NOMO-1 treated with dmso at 0.1 percent for 144 hours (cell line): ENCODE measurements around the gene TMA7.
"Not testable (repeated sequence)": the region's sequence is repeated elsewhere in the genome, so short reads cannot be mapped to it uniquely, and the experiment has no call there.

ENCODE experiments used
- DNase-seq: peaks from one replicate; lab custom pipeline; 2025; ENCODE audit not compliant: unreplicated experiment; lab: John Stamatoyannopoulos, UW

TMA7 gene

DNA sequence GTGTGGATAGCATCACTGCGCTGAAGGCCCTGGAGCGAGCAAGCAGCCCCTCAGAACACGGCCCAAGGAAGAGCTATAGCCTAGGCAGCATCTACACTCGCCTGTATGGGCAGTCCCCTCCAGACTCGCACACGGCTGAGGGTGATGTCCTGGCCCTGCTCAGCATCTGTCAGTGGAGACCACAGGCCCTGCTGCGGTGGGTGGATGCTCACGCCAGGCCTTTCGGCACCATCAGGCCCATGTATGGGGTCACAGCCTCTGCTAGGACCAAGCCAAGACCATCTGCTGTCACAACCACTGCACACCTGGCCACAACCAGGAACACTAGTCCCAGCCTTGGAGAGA, 27.0 kb downstream of the TMA7 start:
- no peak for DNase-seq

DNA sequence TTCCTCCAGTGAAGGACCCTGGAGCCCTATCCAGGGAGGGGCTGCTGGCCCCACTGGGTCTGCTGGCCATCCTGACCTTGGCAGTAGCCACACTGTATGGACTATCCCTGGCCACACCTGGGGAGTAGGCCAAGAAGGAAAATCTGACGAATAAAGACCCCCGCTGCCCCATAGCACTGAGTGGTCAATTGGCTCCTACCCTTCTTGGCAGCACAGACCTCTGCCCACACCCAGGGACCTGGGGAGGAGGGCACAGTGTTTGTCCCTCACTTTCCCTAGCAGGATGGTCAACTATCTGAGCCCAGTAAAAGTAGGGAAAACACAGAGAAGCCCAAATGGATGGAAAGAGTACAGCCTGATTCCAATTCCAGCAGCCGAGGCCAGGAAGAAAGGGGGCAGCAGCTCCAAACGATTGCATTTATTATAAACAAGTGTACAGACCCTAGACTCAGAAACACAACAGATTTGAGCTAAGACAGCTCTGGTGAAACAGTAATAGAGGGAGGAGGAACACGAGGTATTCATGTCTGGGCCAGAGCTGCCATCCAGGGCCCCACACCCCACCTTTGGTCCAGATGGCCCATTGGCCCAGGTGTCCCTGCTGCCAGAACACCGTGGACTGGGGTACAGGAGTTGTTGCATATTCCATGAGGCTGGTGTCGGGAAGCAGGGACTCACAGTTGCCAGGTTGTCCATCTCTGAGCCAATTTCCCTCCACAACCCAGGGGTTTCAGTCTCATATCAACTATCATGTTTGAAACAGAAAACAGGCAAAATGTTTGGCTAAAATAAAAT, 27.6 kb downstream of the TMA7 start:
- DNase-seq: no peak

DNA sequence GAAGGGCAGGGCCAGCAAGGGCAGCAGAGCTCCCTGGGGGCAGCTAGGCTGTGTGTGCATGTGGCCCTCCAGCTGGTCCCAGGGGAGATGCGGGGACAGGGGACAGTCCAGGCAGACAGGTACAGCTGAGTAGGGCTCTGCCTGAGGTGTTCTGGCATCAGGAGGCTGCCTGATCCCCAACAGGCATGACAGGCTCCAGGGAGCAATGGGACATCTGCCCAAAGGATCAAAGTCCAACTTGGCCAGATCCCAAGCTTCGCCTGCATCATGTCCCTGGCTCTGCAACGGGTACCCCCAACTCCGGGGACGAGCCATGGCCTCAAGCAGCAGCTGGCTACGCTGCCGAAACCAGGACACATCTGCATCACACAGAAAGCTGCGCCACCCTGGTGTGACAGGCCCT, 28.3 kb downstream of the TMA7 start:
- no peak for DNase-seq

DNA sequence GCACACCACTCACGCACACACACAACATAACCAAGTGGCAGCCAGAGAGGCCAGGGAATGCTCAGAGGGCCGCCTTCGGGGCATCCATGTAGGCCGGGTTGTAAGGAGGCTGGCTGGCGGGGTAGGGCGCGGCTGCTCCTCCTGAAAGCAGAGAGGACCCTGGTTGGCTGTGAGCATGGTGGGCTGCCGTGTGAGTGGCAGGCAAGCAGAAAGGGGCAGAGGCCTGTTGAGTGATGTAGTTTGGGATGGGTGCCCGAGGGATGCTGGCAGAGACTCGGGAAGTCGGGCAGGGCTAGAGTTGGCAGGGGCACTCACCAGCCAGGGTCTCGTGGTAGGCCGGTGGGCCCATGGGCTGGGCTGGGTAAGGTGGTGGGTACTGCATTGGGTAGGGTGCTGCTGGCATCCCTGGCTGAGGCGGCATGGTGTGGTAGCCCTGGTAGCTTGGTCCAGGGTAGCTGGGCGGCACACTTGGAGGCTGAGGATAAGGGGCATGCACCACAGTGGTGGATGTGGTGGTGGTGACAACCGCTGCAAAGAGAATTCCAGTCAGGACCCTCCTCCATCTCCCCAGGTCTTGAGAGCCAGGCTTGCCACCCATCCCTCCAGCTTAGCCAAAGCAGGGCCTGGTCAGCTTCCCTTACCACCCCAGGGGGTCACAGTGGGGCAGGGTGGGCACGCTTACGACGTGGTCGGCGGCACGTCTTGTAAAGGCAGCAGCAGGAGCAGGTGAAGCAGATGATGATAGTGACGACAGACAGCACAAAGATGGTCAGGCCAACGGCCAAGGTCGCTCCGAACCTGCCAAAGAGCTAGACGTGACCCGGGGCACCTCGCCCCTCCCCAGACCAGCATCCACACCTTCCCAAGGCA, 29.2 kb downstream of the TMA7 start:
- DNase-seq: no peak

DNA sequence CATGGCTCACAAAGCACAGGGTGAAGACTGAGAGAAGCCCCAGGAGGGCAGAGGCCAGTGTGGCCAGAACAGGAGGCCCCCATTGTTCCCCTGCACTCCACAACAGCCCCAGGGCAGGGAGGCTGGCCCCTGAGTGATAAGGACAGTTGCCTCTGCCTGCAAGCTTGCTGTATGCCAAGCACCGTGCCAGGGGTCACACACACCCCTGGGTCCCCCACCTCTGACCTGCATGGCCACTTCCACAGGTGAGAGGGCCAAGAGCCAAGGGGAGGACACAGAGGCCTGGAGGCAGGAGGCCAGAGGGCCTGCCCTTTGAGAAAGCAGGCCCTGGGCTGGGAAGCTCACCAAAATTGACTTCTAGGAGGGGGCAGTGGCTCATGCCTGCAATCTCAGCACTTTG, 30.2 kb downstream of the TMA7 start:
- DNase-seq: no peak

DNA sequence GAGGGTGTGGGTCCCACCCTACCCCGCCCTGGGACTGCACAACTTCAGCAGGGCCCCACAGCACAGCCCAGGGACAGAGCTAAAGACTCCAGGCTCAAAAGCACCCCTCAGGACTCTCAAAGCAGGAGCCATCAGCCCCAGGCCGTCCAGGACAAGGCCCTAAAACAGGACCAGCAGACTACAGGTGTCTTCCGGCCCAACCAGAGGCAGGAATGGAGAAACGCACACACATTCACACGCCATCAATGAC, 32.5 kb downstream of the TMA7 start:
- no peak for DNase-seq

DNA sequence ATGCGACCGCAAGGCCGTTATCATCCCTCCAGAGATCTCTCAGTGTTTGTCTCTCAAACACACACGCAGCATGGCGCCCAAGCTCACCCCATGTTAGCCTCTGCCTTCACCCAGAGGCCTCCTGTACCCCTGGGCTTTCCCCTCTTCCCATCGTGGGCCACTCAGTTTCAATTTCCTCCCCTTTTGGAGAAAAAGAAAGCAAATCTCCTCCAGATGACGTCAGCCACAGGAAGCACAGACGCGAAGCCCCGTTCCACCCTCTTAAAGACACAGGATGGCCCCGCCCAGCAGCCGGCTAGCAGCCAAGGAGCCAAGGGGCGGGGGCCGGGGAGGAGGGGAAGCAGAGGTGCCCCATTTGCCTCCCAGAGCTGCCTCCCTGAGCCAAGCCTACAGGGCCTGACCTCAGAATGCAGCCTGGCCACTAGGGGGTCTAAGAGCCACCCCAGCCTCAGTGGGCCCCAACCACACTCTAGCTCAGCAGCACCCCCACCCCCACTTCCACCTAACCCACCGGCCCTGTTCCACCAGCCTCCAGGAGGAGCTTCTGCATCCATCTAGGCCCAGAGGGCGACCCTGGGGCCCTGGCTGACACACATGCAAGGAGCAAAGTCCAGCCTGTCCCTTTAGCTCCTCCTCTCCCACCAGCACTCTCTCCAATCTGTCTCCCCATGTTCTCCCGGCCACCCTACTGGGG, 33.0 kb downstream of the TMA7 start:
- peak; percentile 95 for DNase-seq

DNA sequence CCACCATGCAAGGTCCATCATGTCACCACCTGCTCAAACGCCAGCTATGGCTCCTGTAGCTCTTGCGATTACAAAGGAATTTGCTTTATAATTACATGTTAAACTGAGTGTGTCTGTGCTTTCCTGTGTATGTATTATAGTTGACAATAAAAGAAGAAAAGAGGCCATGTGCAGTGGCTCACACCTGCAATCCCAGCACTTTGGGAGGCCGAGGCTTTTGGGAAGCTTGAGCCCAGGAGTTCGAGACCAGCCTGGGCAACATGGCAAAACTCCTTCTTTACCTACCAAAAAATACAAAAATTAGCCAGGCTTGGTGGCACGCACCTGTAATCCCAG, 33.5 kb downstream of the TMA7 start:
- no peak for DNase-seq

DNA sequence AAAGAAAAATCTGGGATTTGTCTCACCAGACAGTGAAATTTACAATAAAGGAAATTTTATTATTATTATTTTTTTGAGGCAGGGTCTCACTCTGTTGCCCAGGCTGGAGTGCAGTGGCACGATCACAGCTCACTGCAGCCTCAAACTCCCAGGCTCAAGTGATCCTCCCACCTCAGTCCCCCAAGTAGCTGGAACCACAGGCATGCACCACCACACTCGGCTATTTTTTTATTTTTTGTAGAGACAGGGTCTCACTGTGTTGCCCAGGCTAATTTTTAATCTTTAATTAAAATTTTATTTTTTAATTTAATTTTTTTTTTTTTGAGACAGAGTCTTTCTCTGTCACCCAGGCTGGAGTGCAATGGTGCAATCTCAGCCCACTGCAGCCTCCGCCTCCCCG, 34.0 kb downstream of the TMA7 start:
- DNase-seq: not testable (repeated sequence)

DNA sequence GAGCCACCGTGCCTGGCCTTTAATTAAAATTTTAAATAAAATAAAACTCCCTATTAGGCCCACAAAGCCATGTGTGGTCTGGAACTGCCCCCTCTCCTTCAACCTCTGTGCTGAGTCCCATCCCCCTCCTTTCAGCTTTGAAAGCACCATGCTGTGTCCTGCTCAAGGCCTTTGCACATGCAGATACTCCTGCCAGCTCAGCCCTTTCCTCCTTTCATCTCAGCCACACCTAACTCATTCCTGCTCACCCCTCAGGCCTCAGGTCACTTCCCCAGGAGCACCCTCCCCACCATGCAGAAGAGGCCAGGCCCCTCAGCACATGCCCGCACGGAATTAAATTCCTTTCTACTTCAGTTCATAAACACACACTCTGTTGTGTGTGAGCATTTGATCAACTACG, 34.6 kb downstream of the TMA7 start:
- no peak for DNase-seq

DNA sequence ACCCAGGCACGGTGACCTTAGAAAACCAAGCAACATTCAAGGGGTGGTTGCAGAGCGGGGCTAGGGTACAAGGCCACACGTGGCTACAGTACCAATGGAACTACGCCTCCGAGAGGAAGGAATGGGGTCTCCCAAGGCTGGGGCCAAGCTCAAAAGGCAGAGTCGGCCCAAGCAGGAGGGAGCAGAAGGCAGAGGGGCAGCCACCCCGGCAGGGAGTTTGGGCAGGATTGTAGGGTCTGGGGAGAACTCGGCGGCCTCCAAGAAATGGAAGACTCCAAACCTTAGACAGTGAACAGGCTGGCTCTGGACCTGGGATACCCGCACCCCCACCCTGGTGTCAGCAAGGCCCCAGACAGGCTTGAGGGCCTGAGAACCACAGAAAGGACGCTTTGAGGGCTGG, 35.1 kb downstream of the TMA7 start:
- no peak for DNase-seq

DNA sequence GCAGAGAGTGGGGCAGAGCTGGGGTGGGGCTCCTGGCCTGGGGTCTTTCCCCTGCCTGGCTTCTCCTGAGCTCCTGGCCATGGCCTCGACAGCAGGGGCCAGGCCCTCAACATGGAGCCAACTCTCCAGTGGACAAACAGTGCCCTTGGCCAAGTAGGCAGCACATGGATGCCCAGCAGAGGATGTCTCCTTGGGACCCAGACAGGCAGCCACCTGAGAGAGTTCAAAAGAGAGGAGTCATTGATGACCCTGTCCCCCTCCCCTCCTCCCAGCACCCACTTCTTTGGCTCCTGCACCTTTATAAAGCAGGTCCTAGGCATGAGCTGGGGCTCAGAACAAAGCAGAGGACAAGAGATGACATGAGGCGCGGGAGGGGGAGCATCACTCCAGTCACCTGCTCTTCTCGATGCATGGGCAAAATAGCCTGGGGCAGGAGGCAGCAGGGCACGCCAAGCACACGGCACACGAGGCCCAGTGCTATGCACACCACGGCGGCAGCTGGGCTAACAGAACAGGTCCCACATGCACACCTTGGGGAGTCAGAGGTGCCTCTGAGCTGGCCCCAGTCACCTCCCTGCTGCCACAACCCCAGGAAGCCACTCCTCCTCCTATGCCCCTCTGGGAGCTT, 36.5 kb downstream of the TMA7 start:
- DNase-seq: no peak

DNA sequence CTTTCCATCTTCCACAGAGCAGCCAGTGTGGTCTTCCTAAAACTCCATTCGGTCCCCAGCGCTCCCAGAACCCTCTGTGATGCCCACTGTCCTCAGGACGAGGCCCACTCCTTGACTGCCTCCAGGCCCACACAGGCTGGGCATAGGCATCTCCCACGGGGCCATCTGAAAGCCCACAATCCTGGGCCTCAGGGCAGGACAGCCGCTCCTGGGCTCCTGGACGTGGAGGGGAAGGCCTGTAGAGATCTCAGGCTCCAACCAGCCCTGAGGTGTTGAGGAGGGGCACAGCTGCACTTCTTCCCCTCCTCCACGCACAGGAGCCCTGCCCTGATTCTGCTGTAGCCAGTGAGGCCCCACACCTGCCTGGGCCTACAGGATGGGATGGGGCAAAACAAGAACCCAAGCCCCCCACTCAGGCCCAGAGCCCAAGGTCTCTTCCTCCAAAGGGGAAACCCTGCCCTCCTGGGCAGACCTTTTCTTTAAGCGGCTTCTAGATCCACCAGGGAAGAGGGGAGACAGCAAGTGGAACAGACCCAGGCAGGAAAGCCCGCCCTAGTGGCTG, 38.0 kb downstream of the TMA7 start:
- DNase-seq: no peak

DNA sequence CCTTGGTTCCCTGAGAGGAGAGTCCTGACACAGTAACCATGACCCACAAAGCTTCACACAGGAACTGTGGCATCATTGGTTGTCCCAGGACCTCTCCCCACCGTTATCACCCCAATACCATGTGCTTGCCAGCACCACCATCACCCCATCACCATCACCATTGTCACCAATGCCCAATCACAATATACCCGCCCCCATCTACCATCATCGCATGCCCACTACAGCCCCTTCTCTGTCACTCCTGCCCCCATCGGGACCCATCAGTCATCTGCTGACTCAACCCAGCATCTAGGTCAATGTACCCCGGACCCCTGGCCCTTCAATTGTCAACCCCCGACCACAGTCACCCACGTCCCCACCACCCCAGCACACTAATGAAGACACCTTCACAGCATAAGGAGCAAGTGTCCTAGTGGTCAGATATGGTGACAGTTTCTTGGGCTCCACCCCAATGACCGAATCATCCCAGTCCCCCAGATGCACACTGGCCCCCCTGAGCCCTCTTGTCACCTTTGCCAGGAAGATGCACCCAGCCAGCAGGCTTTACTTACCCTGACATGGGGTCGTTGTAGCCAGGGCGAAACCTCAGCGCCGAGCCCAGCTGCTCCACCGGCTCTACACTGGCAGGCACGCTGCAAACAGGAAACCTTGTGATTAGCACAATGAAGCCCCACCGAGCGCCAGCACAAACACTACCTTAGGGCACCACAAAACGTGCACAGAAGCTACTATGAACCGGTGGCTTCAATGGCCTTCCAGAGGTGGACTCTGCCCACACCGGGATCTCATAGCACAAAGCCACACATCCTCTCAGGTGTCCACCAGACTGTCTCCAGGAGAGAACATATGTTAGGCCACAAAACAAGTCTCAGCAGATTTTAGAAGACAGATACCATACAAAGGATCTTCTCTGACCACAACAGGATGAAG, 38.8 kb downstream of the TMA7 start:
- DNase-seq: no peak

DNA sequence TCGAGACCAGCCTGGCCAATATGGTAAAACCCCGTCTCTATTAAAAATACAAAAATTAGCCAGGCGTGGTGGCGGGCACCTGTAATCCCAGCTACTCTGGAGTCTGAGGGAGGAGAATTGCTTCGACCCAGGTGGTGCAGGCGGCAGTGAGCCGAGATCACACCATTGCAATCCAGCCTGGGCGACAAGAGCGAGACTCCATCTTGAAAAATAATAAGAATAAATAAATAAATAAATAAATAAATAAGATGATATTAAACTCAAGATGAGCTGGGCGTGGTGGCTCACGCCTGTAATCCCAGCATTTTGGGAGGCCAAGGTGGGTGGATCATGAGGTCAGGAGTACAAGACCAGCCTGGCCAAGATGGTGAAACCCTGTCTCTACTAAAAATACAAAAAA, 40.8 kb downstream of the TMA7 start:
- not testable (repeated sequence) for DNase-seq

DNA sequence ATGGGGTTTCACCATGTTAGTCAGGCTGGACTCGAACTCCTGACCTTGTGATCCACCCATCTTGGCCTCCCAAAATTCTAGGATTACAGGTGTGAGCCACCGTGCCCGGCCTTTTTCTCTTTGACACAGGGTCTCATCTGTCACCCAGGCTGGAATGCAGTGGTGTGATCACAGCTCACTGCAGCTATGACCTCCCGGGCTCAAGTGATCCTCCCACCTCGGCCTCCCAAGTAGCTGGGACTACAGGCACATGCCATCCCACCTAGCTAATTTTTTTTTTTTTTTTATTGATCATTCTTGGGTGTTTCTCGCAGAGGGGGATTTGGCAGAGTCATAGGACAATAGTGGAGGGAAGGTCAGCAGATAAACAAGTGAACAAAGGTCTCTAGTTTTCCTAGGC, 42.8 kb downstream of the TMA7 start:
- not testable (repeated sequence) for DNase-seq

DNA sequence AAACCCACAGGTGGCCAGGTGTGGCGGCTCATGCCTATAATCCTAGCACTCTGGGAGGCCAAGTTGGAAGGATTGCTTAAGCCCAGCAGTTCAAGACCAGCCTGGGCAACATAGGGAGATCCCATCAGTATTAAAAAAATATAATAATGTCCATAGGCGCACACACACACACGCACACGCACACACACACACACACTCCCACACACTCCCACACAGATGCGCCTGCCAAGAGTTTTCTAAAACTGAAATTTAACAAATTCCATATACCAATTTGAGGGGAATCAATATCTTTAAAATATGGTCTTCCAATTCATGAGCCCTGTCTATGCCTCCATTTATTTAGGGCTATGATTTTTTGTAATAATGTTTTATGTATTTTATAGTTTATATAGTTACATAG, 46.9 kb downstream of the TMA7 start:
- no peak for DNase-seq

DNA sequence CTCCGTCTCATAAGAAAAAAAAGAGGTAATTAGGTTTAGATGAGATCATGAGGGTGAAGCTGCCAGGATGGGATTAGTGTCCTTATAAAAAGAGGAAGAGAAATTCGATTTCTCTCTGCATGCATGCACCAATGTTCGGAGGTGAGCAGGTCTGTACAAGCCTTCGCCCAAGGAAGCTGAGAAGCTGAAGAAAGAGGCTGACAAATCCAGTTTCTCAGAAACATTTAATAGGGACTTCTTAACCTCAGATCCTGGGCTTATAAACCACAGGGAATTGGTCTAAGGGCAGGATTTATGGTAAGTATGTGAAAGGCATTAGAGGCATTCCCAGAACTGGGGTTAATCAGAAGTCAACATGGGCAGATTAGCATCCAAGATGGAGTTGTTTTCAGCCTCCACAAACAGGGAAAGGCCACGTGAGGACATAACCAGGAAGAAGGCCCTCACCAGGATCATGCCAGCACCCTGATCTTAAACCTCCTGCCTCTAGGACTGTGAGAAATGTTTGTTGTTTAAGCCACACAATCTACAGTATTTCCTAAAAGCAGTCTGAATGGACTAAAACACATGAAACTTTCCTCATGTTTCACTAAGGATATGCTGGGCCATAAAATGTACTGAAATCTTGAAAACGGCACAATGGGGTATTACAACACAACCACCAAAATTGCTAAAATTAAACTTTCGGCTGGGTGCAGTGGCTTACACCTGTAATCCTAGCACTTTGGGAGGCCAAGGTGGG, 52.6 kb downstream of the TMA7 start:
- peak; percentile 66 for DNase-seq

DNA sequence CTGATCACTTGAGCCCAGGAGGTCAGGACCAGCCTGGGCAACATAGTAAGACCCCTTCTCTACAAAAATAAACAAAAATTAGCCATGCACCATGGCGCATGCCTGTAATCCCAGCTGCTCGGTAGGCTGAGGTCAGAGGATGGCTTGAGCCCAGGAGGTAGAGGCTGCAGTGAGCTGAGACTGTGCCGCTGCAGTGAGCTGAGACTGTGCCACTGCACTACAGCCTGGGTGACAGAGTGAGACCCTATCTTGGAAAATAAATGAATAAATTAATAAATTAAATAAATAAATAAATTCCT, 53.1 kb downstream of the TMA7 start:
- no peak for DNase-seq
